HCT116 (cell line): ENCODE data around the gene HMGN5.

ENCODE experiments used
- CBX3 ChIP-seq: IDR thresholded peaks from 2 replicates; pipeline ENCODE4 v1.6.1; 2012; ENCODE audit warnings: low read depth
- EGR1 ChIP-seq: IDR thresholded peaks from 2 replicates; pipeline ENCODE4 v1.6.1; 2012; ENCODE audit warnings: low read depth
- EZH2 ChIP-seq: fragments of 200-600 bp; sonication (generic); IDR thresholded peaks from 2 replicates; pipeline ENCODE4 v1.6.1; 2017; ENCODE audit warnings: antibody characterized with exemption, mixed run types
- EZH2phosphoT487 ChIP-seq: fragments of 200-600 bp; IDR thresholded peaks from 2 replicates; pipeline ENCODE4 v1.6.1; 2018; ENCODE audit warnings: antibody characterized with exemption, borderline replicate concordance
- POLR2A ChIP-seq: IDR thresholded peaks from 2 replicates; pipeline ENCODE4 v1.7.0; 2011; ENCODE audit warnings: borderline replicate concordance; ENCODE audit not compliant: insufficient read depth, insufficient read length; ENCODE audit errors: extremely low read depth
- RAD21 ChIP-seq: IDR thresholded peaks from 2 replicates; pipeline ENCODE4 v1.6.1; 2012; ENCODE audit warnings: low read depth, mild to moderate bottlenecking
- SP1 ChIP-seq: IDR thresholded peaks from 2 replicates; pipeline ENCODE4 v1.6.1; 2012; ENCODE audit warnings: low read depth
- SRF ChIP-seq: IDR thresholded peaks from 2 replicates; pipeline ENCODE4 v1.6.1; 2012; ENCODE audit warnings: low read depth
- ZNF274 ChIP-seq: fragments of 200-500 bp; sonication (Bioruptor generic); IDR thresholded peaks from 2 replicates; pipeline ENCODE4 v1.6.1; 2014; ENCODE audit warnings: mild to moderate bottlenecking, low read depth, low read length, inconsistent platforms
- TF ChIP-seq, protein P1 (sequence below), 3 experiments: fragments of 200-600 bp in 1 of 3; sonication (generic) in 1 of 3; IDR thresholded peaks in 2 of 3; conservative IDR thresholded peaks in 1 of 3; 2 replicates each; pipeline ENCODE4 v1.5.1; 2012 to 2017; ENCODE audit warnings: low read depth in 2 of 3, low read length in 2 of 3, antibody characterized with exemption in 1 of 3, borderline replicate concordance in 1 of 3, control low read depth in 1 of 3, mild to moderate bottlenecking in 1 of 3, mixed read lengths in 1 of 3, mixed run types in 1 of 3, moderate library complexity in 1 of 3; ENCODE audit not compliant: insufficient read depth in 1 of 3
- TF ChIP-seq, protein P2 (sequence below): IDR thresholded peaks from 2 replicates; pipeline ENCODE4 v1.6.1; 2012

DNA sequence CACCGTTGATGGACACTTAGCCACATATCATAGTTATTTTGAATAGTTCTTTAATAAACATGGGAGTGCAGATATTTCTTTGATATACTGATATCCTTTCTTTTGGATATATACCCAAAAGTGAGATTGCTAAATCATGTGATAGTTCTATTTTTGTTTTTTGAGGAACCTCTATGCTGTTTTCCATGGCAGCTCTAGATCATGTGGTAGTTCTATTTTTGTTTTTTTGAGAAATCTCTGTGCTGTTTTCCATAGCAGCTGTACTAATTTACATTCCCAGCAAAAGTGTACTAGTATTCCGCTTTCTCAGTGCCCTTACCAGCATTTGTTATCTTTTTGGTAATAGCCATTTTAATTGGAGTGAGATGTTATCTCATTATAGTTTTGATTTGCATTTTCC, 3.8 kb upstream of the HMGN5 start:
- TF ChIP-seq, protein P1, sequence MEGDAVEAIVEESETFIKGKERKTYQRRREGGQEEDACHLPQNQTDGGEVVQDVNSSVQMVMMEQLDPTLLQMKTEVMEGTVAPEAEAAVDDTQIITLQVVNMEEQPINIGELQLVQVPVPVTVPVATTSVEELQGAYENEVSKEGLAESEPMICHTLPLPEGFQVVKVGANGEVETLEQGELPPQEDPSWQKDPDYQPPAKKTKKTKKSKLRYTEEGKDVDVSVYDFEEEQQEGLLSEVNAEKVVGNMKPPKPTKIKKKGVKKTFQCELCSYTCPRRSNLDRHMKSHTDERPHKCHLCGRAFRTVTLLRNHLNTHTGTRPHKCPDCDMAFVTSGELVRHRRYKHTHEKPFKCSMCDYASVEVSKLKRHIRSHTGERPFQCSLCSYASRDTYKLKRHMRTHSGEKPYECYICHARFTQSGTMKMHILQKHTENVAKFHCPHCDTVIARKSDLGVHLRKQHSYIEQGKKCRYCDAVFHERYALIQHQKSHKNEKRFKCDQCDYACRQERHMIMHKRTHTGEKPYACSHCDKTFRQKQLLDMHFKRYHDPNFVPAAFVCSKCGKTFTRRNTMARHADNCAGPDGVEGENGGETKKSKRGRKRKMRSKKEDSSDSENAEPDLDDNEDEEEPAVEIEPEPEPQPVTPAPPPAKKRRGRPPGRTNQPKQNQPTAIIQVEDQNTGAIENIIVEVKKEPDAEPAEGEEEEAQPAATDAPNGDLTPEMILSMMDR (IDR thresholded peaks at IDR 0.05 in 2 of 3, conservative IDR thresholded peaks at IDR 0.05 in 1 of 3; ENCODE audit: borderline replicate concordance in 1 of 3, insufficient read depth in 1 of 3, low read depth in 2 of 3, low read length in 2 of 3): no peak
- TF ChIP-seq ZNF274 (no peak), CBX3 (no peak), SRF (no peak), EZH2phosphoT487 (no peak), POLR2A (no peak), EZH2 (no peak), SP1 (no peak), EGR1 (no peak), RAD21 (no peak)
- TF ChIP-seq, protein P2, sequence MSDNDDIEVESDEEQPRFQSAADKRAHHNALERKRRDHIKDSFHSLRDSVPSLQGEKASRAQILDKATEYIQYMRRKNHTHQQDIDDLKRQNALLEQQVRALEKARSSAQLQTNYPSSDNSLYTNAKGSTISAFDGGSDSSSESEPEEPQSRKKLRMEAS: no peak
